Smooth muscle cell (in vitro differentiated cells): ENCODE results near the gene MRM3. TPM values are rescaled to one million over a fixed set of nuclear protein-coding genes. Genes with fewer than 3 reads are reported as not detected.
A peak's percentile ranks its signal among the peaks of the same experiment; 100 is the strongest.

Experiments
- DNase-seq: peaks from one replicate; lab custom pipeline; 2025; ENCODE audit not compliant: unreplicated experiment; lab: John Stamatoyannopoulos, UW
- H2AFZ ChIP-seq: fragments of 200-600 bp; sonication (generic); 2 replicates; pipeline ENCODE4 v1.6.0; 2016; ENCODE audit warnings: antibody characterized with exemption, low read depth, mild to moderate bottlenecking
- H3F3A ChIP-seq: fragments of 200-600 bp; sonication (generic); 2 replicates; pipeline ENCODE4 v1.6.0; 2017; ENCODE audit warnings: antibody characterized with exemption, low read depth
- H3K27ac ChIP-seq: fragments of 200-600 bp; sonication (generic); 2 replicates; pipeline ENCODE4 v1.5.1; 2016; ENCODE audit warnings: low read depth, mild to moderate bottlenecking
- H3K27me3 ChIP-seq: fragments of 200-600 bp; sonication (generic); 2 replicates; pipeline ENCODE4 v1.6.1; 2016; ENCODE audit warnings: low read depth, mild to moderate bottlenecking
- H3K36me3 ChIP-seq: fragments of 200-600 bp; sonication (generic); 2 replicates; pipeline ENCODE4 v1.5.1; 2016; ENCODE audit warnings: low read depth
- H3K4me1 ChIP-seq: fragments of 200-600 bp; sonication (generic); 2 replicates; pipeline ENCODE4 v1.5.1; 2016; ENCODE audit warnings: low read depth
- H3K4me2 ChIP-seq: fragments of 200-600 bp; sonication (generic); 2 replicates; pipeline ENCODE4 v1.6.0; 2016; ENCODE audit warnings: mild to moderate bottlenecking
- H3K4me3 ChIP-seq: fragments of 200-600 bp; sonication (generic); 2 replicates; pipeline ENCODE4 v1.5.1; 2016; ENCODE audit warnings: mild to moderate bottlenecking
- H3K79me2 ChIP-seq: fragments of 200-600 bp; sonication (generic); 2 replicates; pipeline ENCODE4 v1.6.0; 2016; ENCODE audit warnings: low read depth, mild to moderate bottlenecking
- H3K9ac ChIP-seq: fragments of 200-600 bp; sonication (generic); 2 replicates; pipeline ENCODE4 v1.6.0; 2016; ENCODE audit warnings: low read depth
- H3K9me3 ChIP-seq: fragments of 200-600 bp; sonication (generic); replicated peaks from 2 replicates; pipeline ENCODE4 v1.5.1; 2016; ENCODE audit warnings: low read depth
- H4K20me1 ChIP-seq: fragments of 200-600 bp; sonication (generic); 2 replicates; pipeline ENCODE4 v1.6.0; 2016; ENCODE audit warnings: low read depth
- CTCF ChIP-seq: fragments of 200-600 bp; sonication (generic); IDR thresholded peaks from 2 replicates; pipeline ENCODE4 v1.5.1; 2017; ENCODE audit warnings: borderline replicate concordance, mild to moderate bottlenecking, antibody characterized with exemption; ENCODE audit not compliant: insufficient read depth, poor library complexity, severe bottlenecking
- WGBS: methylation state at CpG from one replicate; pipeline ENCODE4 v1.1.7; 2016; ENCODE audit warnings: low lambda C conversion rate; 5-methylcytosine and 5-hydroxymethylcytosine counted together
- polyA plus RNA-seq: library from polyadenylated mRNA; unstranded; fragments of >200 nt; fragmentation: Nextera tagmentation; extraction: Ambion mirVana; gene quantifications from 2 replicates; pipeline ENCODE4 v1.2.1, GENCODE V29; 2016
- total RNA-seq: library from RNA; depleted of rRNA; stranded (reverse); fragments of >200 nt; gene quantifications from 2 replicates; pipeline ENCODE4 v1.2.3, GENCODE V29; 2014

MRM3 gene
- total and polyA plus RNA-seq, 2 experiments from 2014 or later, result 8.7 to 12.8 TPM

- peaks cover 8% of the 10 kb centered on the region for H3F3A ChIP-seq
- H3K9me3 ChIP-seq, result no peaks in the 10 kb centered on the region
- H3K27ac ChIP-seq, result no peak overlapping the region
- H3K9ac ChIP-seq, result peak overlapping the region; percentile 81
- H3K4me1 ChIP-seq, result no peaks in the 10 kb centered on the region
- no peak overlapping the region for H2AFZ ChIP-seq
- no peaks in the 10 kb centered on the region for H3K36me3 ChIP-seq
- DNase-seq, result no peak
- H3K4me3 ChIP-seq, result peak overlapping the region; percentile 82
- 2% methylated on average over 46 of the region's 49 CpGs for WGBS
- H3K79me2 ChIP-seq, result peaks cover 22% of the 10 kb centered on the region
- no peak for TF ChIP-seq CTCF
- no peaks in the 10 kb centered on the region for H4K20me1 ChIP-seq
- peak overlapping the region; percentile 90 for H3K4me2 ChIP-seq
- H3K27me3 ChIP-seq, result no peaks in the 10 kb centered on the region
These were observed 30.7 kb upstream of the MRM3 start for GRCh38 chr17:751269-752001.

- H3K36me3 ChIP-seq, result no peaks in the 10 kb centered on the region
- peak within 1 kb of the TSS; percentile 90 for H3K4me2 ChIP-seq
- peaks cover 8% of the 10 kb centered on the region for H3F3A ChIP-seq
- peak; percentile 89 for DNase-seq
- H4K20me1 ChIP-seq, result no peaks in the 10 kb centered on the region
- peak within 1 kb of the TSS; percentile 20 for H2AFZ ChIP-seq
- H3K4me1 ChIP-seq, result no peaks in the 10 kb centered on the region
- peak within 1 kb of the TSS; percentile 82 for H3K4me3 ChIP-seq
- under 1% methylated on average over 41 of the region's 87 CpGs for WGBS
- H3K27me3 ChIP-seq, result no peaks in the 10 kb centered on the region
- no peaks in the 10 kb centered on the region for H3K9me3 ChIP-seq
- TF ChIP-seq CTCF, result peak; percentile 89
- peaks cover 22% of the 10 kb centered on the region for H3K79me2 ChIP-seq
- peak within 1 kb of the TSS; percentile 81 for H3K9ac ChIP-seq
- H3K27ac ChIP-seq, result no peak within 1 kb of the TSS
These were observed 30.0 kb upstream of the MRM3 start, which contains the start of gene GEMIN4 for GRCh38 chr17:752002-752619. GEMIN4 (minus strand) TSS chr17:752264; CDS start chr17:752142, 122 bp downstream.

GRCh38 chr17:752620-753219, 29.4 kb upstream of the MRM3 start:
- no peak for TF ChIP-seq CTCF
- peaks cover 22% of the 10 kb centered on the region for H3K79me2 ChIP-seq
- no peak for DNase-seq
- H3K9ac ChIP-seq, result peak overlapping the region; percentile 81
- no peaks in the 10 kb centered on the region for H3K36me3 ChIP-seq
- 64% methylated on average over 40 of the region's 43 CpGs for WGBS
- no peaks in the 10 kb centered on the region for H3K4me1 ChIP-seq
- H3F3A ChIP-seq, result peaks cover 8% of the 10 kb centered on the region
- H3K27me3 ChIP-seq, result no peaks in the 10 kb centered on the region
- no peaks in the 10 kb centered on the region for H4K20me1 ChIP-seq
- H3K27ac ChIP-seq, result no peak overlapping the region
- H3K4me3 ChIP-seq, result peak overlapping the region; percentile 82
- peak overlapping the region; percentile 20 for H2AFZ ChIP-seq
- no peaks in the 10 kb centered on the region for H3K9me3 ChIP-seq
- peak overlapping the region; percentile 90 for H3K4me2 ChIP-seq
